Ishikawa (cell line): ENCODE results near the gene TEAD1.

Experiments used
- CEBPB ChIP-seq: IDR thresholded peaks from 2 replicates; pipeline ENCODE4 v1.6.1; 2012
- CREB1 ChIP-seq: IDR thresholded peaks from 2 replicates; pipeline ENCODE4 v1.6.1; 2012; ENCODE audit warnings: low read depth
- EGR1 ChIP-seq: IDR thresholded peaks from 2 replicates; pipeline ENCODE4 v1.6.1; 2012
- EP300 ChIP-seq: IDR thresholded peaks from 2 replicates; pipeline ENCODE4 v1.6.1; 2012; ENCODE audit warnings: borderline replicate concordance
- FOXM1 ChIP-seq: IDR thresholded peaks from 2 replicates; pipeline ENCODE4 v1.6.1; 2012; ENCODE audit warnings: low read depth, borderline replicate concordance
- NFIC ChIP-seq: IDR thresholded peaks from 2 replicates; pipeline ENCODE4 v1.6.1; 2012
- RAD21 ChIP-seq: IDR thresholded peaks from 2 replicates; pipeline ENCODE4 v1.6.1; 2012; ENCODE audit warnings: low read depth
- REST ChIP-seq: IDR thresholded peaks from 2 replicates; pipeline ENCODE4 v1.6.1; 2012; ENCODE audit warnings: low read depth, mild to moderate bottlenecking
- TAF1 ChIP-seq: IDR thresholded peaks from 2 replicates; pipeline ENCODE4 v1.6.1; 2012; ENCODE audit warnings: low read depth, mild to moderate bottlenecking
- TCF12 ChIP-seq: IDR thresholded peaks from 2 replicates; pipeline ENCODE4 v1.6.1; 2012; ENCODE audit warnings: low read depth
- TEAD4 ChIP-seq: IDR thresholded peaks from 2 replicates; pipeline ENCODE4 v1.6.1; 2012
- USF1 ChIP-seq: IDR thresholded peaks from 2 replicates; pipeline ENCODE4 v1.6.1; 2012
- YY1 ChIP-seq: IDR thresholded peaks from 2 replicates; pipeline ENCODE4 v1.6.1; 2012; ENCODE audit warnings: low read depth
- ZBTB7A ChIP-seq: IDR thresholded peaks from 2 replicates; pipeline ENCODE4 v1.6.1; 2012; ENCODE audit warnings: low read depth
- TF ChIP-seq, protein P1 (sequence below): IDR thresholded peaks from 2 replicates; pipeline ENCODE4 v1.6.1; 2012

TEAD1 gene

GRCh38 chr11:12673924-12674570, at the start of gene TEAD1:
Gene TEAD1 (plus strand): TSS chr11:12674421.
- no peak; the same call in 1 of the 2 replicates for TF ChIP-seq USF1
- peak; percentile 99 for TF ChIP-seq TEAD4
- TF ChIP-seq TAF1, result peak; percentile 43; the same call in 1 of the 2 replicates
- TF ChIP-seq EP300, result peak; percentile 76; the same call in 1 of the 2 replicates
- TF ChIP-seq TCF12, result 0 out of 2 replicates have a peak, but pooled peaks have one; percentile 67
- no peak for TF ChIP-seq FOXM1
- 0 out of 2 replicates have a peak, but pooled peaks have one; percentile 24 for TF ChIP-seq EGR1
- peak; percentile 92 for TF ChIP-seq CREB1
- peak; percentile 49 for TF ChIP-seq NFIC
- TF ChIP-seq REST, result no peak
- TF ChIP-seq, protein P1, sequence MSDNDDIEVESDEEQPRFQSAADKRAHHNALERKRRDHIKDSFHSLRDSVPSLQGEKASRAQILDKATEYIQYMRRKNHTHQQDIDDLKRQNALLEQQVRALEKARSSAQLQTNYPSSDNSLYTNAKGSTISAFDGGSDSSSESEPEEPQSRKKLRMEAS, result peak; percentile 58
- TF ChIP-seq ZBTB7A, result no peak
- peak; percentile 2; the same call in 1 of the 2 replicates for TF ChIP-seq RAD21
- TF ChIP-seq CEBPB, result no peak; the same call in 1 of the 2 replicates
- TF ChIP-seq YY1, result no peak; the same call in 1 of the 2 replicates

DNA sequence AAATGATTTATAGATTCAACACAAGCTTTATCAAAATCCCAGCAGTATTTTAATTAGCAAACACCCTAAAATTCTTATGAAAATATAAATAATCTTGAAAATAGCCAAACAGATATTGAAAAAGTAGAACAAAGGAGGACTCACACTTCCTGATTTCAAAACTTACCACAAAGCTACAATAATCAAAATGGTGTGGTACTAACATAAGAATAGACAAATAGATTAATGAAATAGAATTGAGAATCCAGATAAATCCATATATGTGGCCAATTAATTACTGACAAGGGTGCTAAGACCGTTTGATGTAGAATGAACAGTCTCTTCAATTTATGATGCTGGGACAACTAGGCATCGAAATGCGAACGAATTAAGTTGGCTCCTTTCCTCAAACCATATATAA, 49.6 kb upstream of the TEAD1 start:
- TF ChIP-seq, protein P1, result no peak
- TF ChIP-seq EP300, result no peak
- no peak for TF ChIP-seq USF1
- TF ChIP-seq TCF12, result no peak
- no peak for TF ChIP-seq FOXM1
- TF ChIP-seq TEAD4, result no peak
- no peak for TF ChIP-seq YY1
- no peak for TF ChIP-seq REST
- TF ChIP-seq CREB1, result no peak
- TF ChIP-seq ZBTB7A, result no peak
- TF ChIP-seq CEBPB, result no peak

- no peak for TF ChIP-seq EGR1
- TF ChIP-seq TCF12, result no peak
- TF ChIP-seq TAF1, result no peak
- no peak for TF ChIP-seq CREB1
- TF ChIP-seq, protein P1, result no peak
- no peak for TF ChIP-seq ZBTB7A
- no peak for TF ChIP-seq TEAD4
- no peak for TF ChIP-seq USF1
- no peak for TF ChIP-seq FOXM1
- no peak for TF ChIP-seq NFIC
These were observed 48.7 kb upstream of the TEAD1 start for GRCh38 chr11:12625438-12626071.

- TF ChIP-seq REST, result no peak
- TF ChIP-seq FOXM1, result no peak
These were observed 47.6 kb upstream of the TEAD1 start for GRCh38 chr11:12626616-12627015.
